ENCODE data around the gene MBNL2. TPM values are rescaled to one million over a fixed set of nuclear protein-coding genes. Genes with fewer than 3 reads are reported as not detected.
"Not testable (repeated sequence)": the region's sequence is repeated elsewhere in the genome, so short reads cannot be mapped to it uniquely, and the experiment has no call there.

MBNL2 gene
- total RNA-seq, 2 experiments from 2014 or later: 15.8 to 16.1 TPM

GRCh38 chr13:97346561-97347254 is 124.6 kb downstream of the MBNL2 start:
- no peak overlapping the region for H3K4me3 Mint-ChIP-seq

GRCh38 chr13:97347255-97347932 is 125.3 kb downstream of the MBNL2 start:
- no peak overlapping the region for H3K4me3 Mint-ChIP-seq
- intact Hi-C loops (cut with micrococcal nuclease): no loop called here

More at GRCh38 chr13:97346561-97347254, 124.6 kb downstream of the MBNL2 start:
- Mint-ChIP-seq H3K27me3 (no peaks in the 10 kb centered on the region), H3K36me3 (ENCODE audit: low read depth) (peaks cover 20% of the 10 kb centered on the region), H3K9me3 (no peaks in the 10 kb centered on the region), H3K4me1 (ENCODE audit: low read depth) (no peaks in the 10 kb centered on the region), H3K27ac (no peak overlapping the region)
- intact Hi-C loops (cut with micrococcal nuclease): no loop called here
- DNase-seq (no peak), ATAC-seq (no peak)
- POLR2A ChIA-PET: no interaction called here
- TF ChIP-seq CTCF (IDR thresholded peaks at IDR 0.05): no peak
- CTCF ChIA-PET: interaction anchor here (9.0 kb wide), 1 partner anchor 236 kb away, joined by 109 read pairs; no protein-coding TSS in a partner anchor

GRCh38 chr13:97348569-97349100 is 126.5 kb downstream of the MBNL2 start:
- DNase-seq (no peak), ATAC-seq (no peak)
- ChIA-PET CTCF (interaction anchor here (1.3 to 2.4 kb wide), 2 partner anchors 123 to 239 kb away, joined by 3 to 15 read pairs; no protein-coding TSS in a partner anchor), POLR2A (interaction anchor here (1.1 kb wide), 1 partner anchor 11 kb away, joined by 4 read pairs; no protein-coding TSS in a partner anchor)
- Mint-ChIP-seq H3K4me1 (ENCODE audit: low read depth) (no peaks in the 10 kb centered on the region), H3K27me3 (no peaks in the 10 kb centered on the region), H3K9me3 (no peaks in the 10 kb centered on the region), H3K4me3 (no peak overlapping the region), H3K27ac (no peak overlapping the region), H3K36me3 (ENCODE audit: low read depth) (peaks cover 20% of the 10 kb centered on the region)
- intact Hi-C loops (cut with micrococcal nuclease): no loop called here
- TF ChIP-seq CTCF (IDR thresholded peaks at IDR 0.05): no peak

More at GRCh38 chr13:97347255-97347932, 125.3 kb downstream of the MBNL2 start:
- POLR2A ChIA-PET: no interaction called here
- CTCF ChIA-PET: interaction anchor here (1.2 to 9.0 kb wide), 2 partner anchors 12 to 237 kb away, joined by 3 to 109 read pairs; no protein-coding TSS in a partner anchor
- H3K4me1 Mint-ChIP-seq (ENCODE audit: low read depth): no peaks in the 10 kb centered on the region
- TF ChIP-seq CTCF (IDR thresholded peaks at IDR 0.05): no peak
- H3K36me3 Mint-ChIP-seq (ENCODE audit: low read depth): peaks cover 20% of the 10 kb centered on the region
- DNase-seq (no peak), ATAC-seq (no peak)
- no peaks in the 10 kb centered on the region for H3K27me3 Mint-ChIP-seq
- no peak overlapping the region for H3K27ac Mint-ChIP-seq
- H3K9me3 Mint-ChIP-seq: no peaks in the 10 kb centered on the region

- POLR2A ChIA-PET: not testable (repeated sequence)
Measured at GRCh38 chr13:97352012-97352411, 129.9 kb downstream of the MBNL2 start.

GRCh38 chr13:97352815-97353214 is 130.7 kb downstream of the MBNL2 start:
- no peaks in the 10 kb centered on the region for H3K9me3 Mint-ChIP-seq
- intact Hi-C loops (cut with micrococcal nuclease): no loop called here
- no peak overlapping the region for H3K4me3 Mint-ChIP-seq
- H3K36me3 Mint-ChIP-seq (ENCODE audit: low read depth): peaks cover 15% of the 10 kb centered on the region
- H3K27me3 Mint-ChIP-seq: no peaks in the 10 kb centered on the region
- ChIA-PET CTCF (interaction anchor here (1.2 to 1.7 kb wide), 3 partner anchors 8 to 243 kb away, joined by 3 to 5 read pairs (median 3); no protein-coding TSS in a partner anchor), POLR2A (no interaction called here)
- no peak for TF ChIP-seq CTCF (IDR thresholded peaks at IDR 0.05)
- ATAC-seq (no peak), DNase-seq (no peak)
- no peaks in the 10 kb centered on the region for H3K4me1 Mint-ChIP-seq (ENCODE audit: low read depth)
- H3K27ac Mint-ChIP-seq: no peak overlapping the region

More at GRCh38 chr13:97352012-97352411, 129.9 kb downstream of the MBNL2 start:
- peaks cover 17% of the 10 kb centered on the region for H3K36me3 Mint-ChIP-seq (ENCODE audit: low read depth)
- H3K27me3 Mint-ChIP-seq; H3K27ac Mint-ChIP-seq; H3K4me1 Mint-ChIP-seq (ENCODE audit: low read depth); intact Hi-C loops (cut with micrococcal nuclease); H3K9me3 Mint-ChIP-seq; DNase-seq; ATAC-seq; H3K4me3 Mint-ChIP-seq: not testable (repeated sequence)
- CTCF ChIA-PET: interaction anchor here (1.0 to 2.3 kb wide), 4 partner anchors 9 to 242 kb away, joined by 3 to 13 read pairs (median 7); no protein-coding TSS in a partner anchor
